Endodermal cell (in vitro differentiated cells): ENCODE results near the gene UBASH3B. TPM values are rescaled to one million over a fixed set of nuclear protein-coding genes. Genes with fewer than 3 reads are reported as not detected.

Experiments
- DNase-seq: peaks from one replicate; pipeline ENCODE4 v3.0.0-alpha.2; 2017
- H3K27ac ChIP-seq: 2 replicates; pipeline ENCODE4 v1.5.1; 2013; ENCODE audit warnings: mild to moderate bottlenecking, low read depth, low read length, moderate library complexity
- H3K27me3 ChIP-seq: 2 replicates; pipeline ENCODE4 v1.6.1; 2013; ENCODE audit warnings: mild to moderate bottlenecking, low read length, moderate library complexity; ENCODE audit not compliant: insufficient read depth, control insufficient read depth, poor library complexity, severe bottlenecking
- H3K36me3 ChIP-seq: 2 replicates; pipeline ENCODE4 v1.7.0; 2013; ENCODE audit warnings: mild to moderate bottlenecking, low read length, moderate library complexity; ENCODE audit not compliant: control insufficient read depth, insufficient read depth
- H3K4me1 ChIP-seq: one replicate; pipeline ENCODE4 v1.7.0; 2013; ENCODE audit warnings: low read length; ENCODE audit not compliant: control insufficient read depth, insufficient read depth
- H3K4me3 ChIP-seq: 2 replicates; pipeline ENCODE4 v1.5.1; 2013; ENCODE audit warnings: mild to moderate bottlenecking, low read length, moderate library complexity
- H3K9ac ChIP-seq: 2 replicates; pipeline ENCODE4 v1.6.1; 2013; ENCODE audit warnings: mild to moderate bottlenecking, low read length, moderate library complexity; ENCODE audit not compliant: poor library complexity, severe bottlenecking; ENCODE audit errors: extremely low read depth
- H3K9me3 ChIP-seq: 2 replicates; pipeline ENCODE4 v1.6.1; 2013; ENCODE audit warnings: mild to moderate bottlenecking, low read length, moderate library complexity; ENCODE audit not compliant: control insufficient read depth
- H3K27ac Mint-ChIP-seq: 2 replicates; pipeline ENCODE4 v1.8.0; 2020; ENCODE audit warnings: mixed read lengths
- H3K27me3 Mint-ChIP-seq: 2 replicates; pipeline ENCODE4 v1.8.0; 2021; ENCODE audit warnings: mild to moderate bottlenecking, mixed read lengths; ENCODE audit not compliant: insufficient read depth
- H3K36me3 Mint-ChIP-seq: 2 replicates; pipeline ENCODE4 v1.8.0; 2020; ENCODE audit warnings: low read depth, mixed read lengths
- H3K4me1 Mint-ChIP-seq: 2 replicates; pipeline ENCODE4 v1.8.0; 2020; ENCODE audit warnings: mixed read lengths
- H3K4me3 Mint-ChIP-seq: 2 replicates; pipeline ENCODE4 v1.8.0; 2020; ENCODE audit warnings: mild to moderate bottlenecking, moderate library complexity, mixed read lengths
- H3K9me3 Mint-ChIP-seq: 2 replicates; pipeline ENCODE4 v1.8.0; 2020; ENCODE audit warnings: mild to moderate bottlenecking, mixed read lengths
- WGBS, 2 experiments: methylation state at CpG; one replicate each; pipeline versions ENCODE4 v1.1.5 to v1.1.7; 2013; ENCODE audit warnings: missing lambda C conversion rate in 2 of 2, mixed read lengths in 1 of 2; ENCODE audit not compliant: insufficient coverage in 1 of 2, insufficient read length in 1 of 2; 5-methylcytosine and 5-hydroxymethylcytosine counted together
- total RNA-seq, 2 donors: library from RNA; stranded (reverse); fragmentation: NEBNext Ultra II Directional in 1 of 2; extraction: Animal tissue kit (Norgen Biotek cat#: 25700) in 1 of 2; gene quantifications; 2 replicates in 1 of 2; 3 replicates in 1 of 2; pipeline ENCODE4 v1.2.1, GENCODE V29; 2021
- TF ChIP-seq, protein P1 (sequence below): fragments of 200-600 bp; sonication (generic); conservative IDR thresholded peaks from 2 replicates; pipeline ENCODE4 v1.5.0; 2021; ENCODE audit warnings: antibody characterized with exemption, mild to moderate bottlenecking

UBASH3B gene
- total RNA-seq, 2 donors from 2014 or later = 6.0 to 9.0 TPM

DNA sequence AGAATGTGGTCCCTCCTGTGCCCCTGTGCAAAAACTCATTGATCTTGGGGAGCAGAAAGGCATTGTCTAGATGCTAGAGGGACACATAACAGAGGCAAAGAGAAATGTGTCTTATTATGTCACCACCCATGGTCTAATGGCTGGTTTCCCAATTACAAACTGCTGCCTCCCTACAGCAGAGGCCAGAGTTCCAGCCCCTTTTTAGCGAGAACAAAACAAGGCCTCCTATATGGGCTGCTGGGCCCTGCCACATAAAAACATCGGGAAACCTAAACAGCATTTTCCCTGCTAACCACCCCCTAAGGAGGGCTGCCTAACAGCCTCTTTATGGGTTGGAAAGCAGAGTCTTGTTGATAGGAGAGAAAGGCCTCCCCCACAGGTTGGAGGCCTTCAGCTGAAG, 107.6 kb downstream of the UBASH3B start:
- H3K27ac ChIP-seq = no peak overlapping the region
- H3K4me3 Mint-ChIP-seq = no peak overlapping the region
- no peaks in the 10 kb centered on the region for H3K36me3 Mint-ChIP-seq
- 75 to 98% methylated on average over 1 to 2 of the region's 2 CpGs for WGBS, 2 experiments
- no peaks in the 10 kb centered on the region for H3K9me3 Mint-ChIP-seq
- no peaks in the 10 kb centered on the region for H3K36me3 ChIP-seq
- no peaks in the 10 kb centered on the region for H3K27me3 Mint-ChIP-seq
- no peak for DNase-seq
- H3K9me3 ChIP-seq = no peaks in the 10 kb centered on the region
- no peaks in the 10 kb centered on the region for H3K27me3 ChIP-seq
- no peak overlapping the region for H3K9ac ChIP-seq
- no peaks in the 10 kb centered on the region for H3K4me1 Mint-ChIP-seq
- no peak overlapping the region for H3K27ac Mint-ChIP-seq
- TF ChIP-seq, protein P1, sequence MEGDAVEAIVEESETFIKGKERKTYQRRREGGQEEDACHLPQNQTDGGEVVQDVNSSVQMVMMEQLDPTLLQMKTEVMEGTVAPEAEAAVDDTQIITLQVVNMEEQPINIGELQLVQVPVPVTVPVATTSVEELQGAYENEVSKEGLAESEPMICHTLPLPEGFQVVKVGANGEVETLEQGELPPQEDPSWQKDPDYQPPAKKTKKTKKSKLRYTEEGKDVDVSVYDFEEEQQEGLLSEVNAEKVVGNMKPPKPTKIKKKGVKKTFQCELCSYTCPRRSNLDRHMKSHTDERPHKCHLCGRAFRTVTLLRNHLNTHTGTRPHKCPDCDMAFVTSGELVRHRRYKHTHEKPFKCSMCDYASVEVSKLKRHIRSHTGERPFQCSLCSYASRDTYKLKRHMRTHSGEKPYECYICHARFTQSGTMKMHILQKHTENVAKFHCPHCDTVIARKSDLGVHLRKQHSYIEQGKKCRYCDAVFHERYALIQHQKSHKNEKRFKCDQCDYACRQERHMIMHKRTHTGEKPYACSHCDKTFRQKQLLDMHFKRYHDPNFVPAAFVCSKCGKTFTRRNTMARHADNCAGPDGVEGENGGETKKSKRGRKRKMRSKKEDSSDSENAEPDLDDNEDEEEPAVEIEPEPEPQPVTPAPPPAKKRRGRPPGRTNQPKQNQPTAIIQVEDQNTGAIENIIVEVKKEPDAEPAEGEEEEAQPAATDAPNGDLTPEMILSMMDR = no peak
- no peak overlapping the region for H3K4me3 ChIP-seq
- H3K4me1 ChIP-seq = no peaks in the 10 kb centered on the region

DNA sequence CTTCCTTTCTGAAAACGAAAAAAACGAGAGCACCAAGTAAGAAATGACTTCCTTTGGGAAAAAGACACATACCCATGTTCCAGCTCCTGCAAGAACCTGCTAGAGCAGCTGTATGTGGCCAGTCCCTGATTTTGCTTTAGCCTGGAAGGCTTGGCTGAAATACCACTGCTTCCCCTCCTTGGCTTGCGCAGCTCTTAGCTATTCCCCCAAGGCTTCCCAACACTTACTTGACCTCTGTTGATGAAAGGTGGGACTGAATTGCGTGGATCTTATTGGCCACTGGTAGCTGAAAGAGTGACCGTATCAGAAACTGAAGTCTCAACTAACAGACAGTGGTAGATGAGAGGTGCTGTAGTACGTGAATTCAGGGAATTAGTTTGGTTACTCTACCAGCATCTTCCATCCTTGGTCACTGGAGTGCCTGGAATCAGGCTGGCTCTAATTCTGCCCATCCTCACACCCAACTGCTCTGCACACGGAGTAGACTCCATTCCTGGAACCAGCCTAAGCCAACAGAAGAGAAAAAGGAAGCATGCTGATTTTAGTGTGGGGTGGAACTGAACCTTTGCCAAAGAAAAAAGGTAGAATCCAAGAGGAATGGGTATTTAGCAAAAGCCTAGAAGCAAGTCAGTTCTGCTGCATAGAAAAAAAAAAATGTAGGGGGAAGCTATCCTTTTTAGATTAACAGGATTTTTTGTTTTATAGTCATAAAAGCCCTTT, 109.0 kb downstream of the UBASH3B start:
- Histone ChIP-seq H3K9ac (no peak overlapping the region), H3K27me3 (no peaks in the 10 kb centered on the region), H3K4me1 (no peaks in the 10 kb centered on the region), H3K27ac (no peak overlapping the region), H3K4me3 (no peak overlapping the region), H3K9me3 (no peaks in the 10 kb centered on the region), H3K36me3 (no peaks in the 10 kb centered on the region)
- no peak for DNase-seq
- Mint-ChIP-seq H3K4me1 (no peaks in the 10 kb centered on the region), H3K4me3 (no peak overlapping the region), H3K27me3 (no peaks in the 10 kb centered on the region), H3K36me3 (no peaks in the 10 kb centered on the region), H3K27ac (no peak overlapping the region), H3K9me3 (no peaks in the 10 kb centered on the region)
- TF ChIP-seq, protein P1 = no peak
- 96 to 100% methylated on average over 2 to 7 of the region's 7 CpGs for WGBS, 2 experiments

DNA sequence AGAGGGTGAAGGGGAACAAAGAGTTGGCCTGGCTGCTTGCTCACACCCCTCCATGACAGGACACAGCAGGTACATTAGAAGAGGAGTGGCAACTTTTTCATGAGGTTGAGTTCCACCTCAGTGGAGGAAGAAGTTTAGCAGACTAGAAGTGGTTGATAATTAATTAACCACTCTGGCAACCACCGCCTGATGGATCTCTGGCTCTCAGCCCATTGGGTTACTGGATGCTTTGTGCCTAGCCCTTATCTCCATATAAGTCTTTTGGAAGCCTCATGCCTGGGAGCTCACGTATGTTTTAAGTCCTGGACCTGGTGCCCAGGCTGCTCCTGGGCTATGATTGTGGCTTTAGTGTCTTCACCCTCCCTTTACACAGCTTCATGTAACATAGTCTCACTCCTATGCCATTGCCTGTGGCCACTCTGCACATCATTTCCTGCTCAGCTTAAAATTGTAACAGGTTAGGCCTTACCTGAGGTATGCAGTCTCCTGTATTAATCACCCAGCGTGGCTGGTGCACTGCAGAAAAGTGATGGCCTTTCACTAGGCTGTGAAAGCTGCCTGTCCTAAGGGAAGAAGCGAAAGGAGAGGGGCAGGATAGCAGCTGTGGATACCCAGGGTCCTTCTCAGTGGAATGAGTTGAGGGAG, 110.1 kb downstream of the UBASH3B start:
- H3K27ac ChIP-seq = no peak overlapping the region

More for the DNA sequence above, 110.1 kb downstream of the UBASH3B start:
- TF ChIP-seq, protein P1 = no peak
- Mint-ChIP-seq H3K9me3 (no peaks in the 10 kb centered on the region), H3K27ac (no peak overlapping the region), H3K36me3 (no peaks in the 10 kb centered on the region), H3K27me3 (no peaks in the 10 kb centered on the region), H3K4me1 (peaks cover 1% of the 10 kb centered on the region), H3K4me3 (no peak overlapping the region)
- 96 to 100% methylated on average over 4 of the region's 4 CpGs for WGBS, 2 experiments
- Histone ChIP-seq H3K4me3 (no peak overlapping the region), H3K27me3 (no peaks in the 10 kb centered on the region), H3K9me3 (no peaks in the 10 kb centered on the region), H3K9ac (no peak overlapping the region), H3K36me3 (no peaks in the 10 kb centered on the region), H3K4me1 (no peaks in the 10 kb centered on the region)
- no peak for DNase-seq
